ENCODE results near the gene CD109. TPM values are rescaled to one million over a fixed set of nuclear protein-coding genes. Genes with fewer than 3 reads are reported as not detected.

The CD109 gene
- total RNA-seq, 1 experiment from 2014 or later, result 46.1 TPM

- ChIA-PET CTCF (no interaction called here), POLR2A (no interaction called here)
- no peak for ATAC-seq
- Histone ChIP-seq H3K27me3 (ENCODE audit: control insufficient read depth, insufficient read depth, low read length) (no peaks in the 10 kb centered on the region), H3K36me3 (ENCODE audit: control insufficient read depth, insufficient read depth, low read length) (no peaks in the 10 kb centered on the region), H3K4me3 (ENCODE audit: low read depth in 2 of 2, low read length in 2 of 2) (no peak overlapping the region), H3K27ac (ENCODE audit: low read length) (no peak overlapping the region), H3K9me3 (ENCODE audit: control insufficient read depth, insufficient read depth, low read depth, low read length) (no peaks in the 10 kb centered on the region), H3K4me1 (ENCODE audit: control insufficient read depth, insufficient read depth, low read length) (no peaks in the 10 kb centered on the region)
- TF ChIP-seq POLR2AphosphoS5 (IDR thresholded peaks at IDR 0.05; ENCODE audit: low read depth, low read length) (no peak), SIN3A (IDR thresholded peaks at IDR 0.05; ENCODE audit: borderline replicate concordance, insufficient read depth, low read depth, low read length) (no peak), CTCF (IDR thresholded peaks at IDR 0.05) (no peak), TCF7L2 (IDR thresholded peaks at IDR 0.05; ENCODE audit: low read depth, low read length) (no peak), REST (IDR thresholded peaks at IDR 0.05; ENCODE audit: insufficient read depth in 1 of 2, low read depth in 2 of 2, low read length in 1 of 2) (no peak)
- intact Hi-C loops (cut with micrococcal nuclease; ENCODE audit: unreplicated experiment), result loop anchor here (10.0 kb wide), 1 partner anchor 87 kb away; no protein-coding TSS in a partner anchor
- no peak for DNase-seq (ENCODE audit: low read depth, low spot score)
- in situ Hi-C loops (cut with HindIII; ENCODE audit: low pct_unique_long_range_greater_than_20kb, low sequenced_read_pairs), result no loop called here
- no TSS peak for BruUV-seq (replicated peaks)
Observed at GRCh38 chr6:73867411-73867810, 171.4 kb downstream of the CD109 start.

- POLR2A ChIA-PET, result no interaction called here
- no peaks in the 10 kb centered on the region for H3K9me3 ChIP-seq (ENCODE audit: control insufficient read depth, insufficient read depth, low read depth, low read length)
- no peak for DNase-seq (ENCODE audit: low read depth, low spot score)
- no peak overlapping the region for H3K27ac ChIP-seq (ENCODE audit: low read length)
- TF ChIP-seq TCF7L2 (IDR thresholded peaks at IDR 0.05; ENCODE audit: low read depth, low read length), result no peak
- no peaks in the 10 kb centered on the region for H3K27me3 ChIP-seq (ENCODE audit: control insufficient read depth, insufficient read depth, low read length)
- intact Hi-C loops (cut with micrococcal nuclease; ENCODE audit: unreplicated experiment), result no loop called here
- in situ Hi-C loops (cut with HindIII; ENCODE audit: low pct_unique_long_range_greater_than_20kb, low sequenced_read_pairs), result no loop called here
- H3K36me3 ChIP-seq (ENCODE audit: control insufficient read depth, insufficient read depth, low read length), result no peaks in the 10 kb centered on the region
- H3K4me1 ChIP-seq (ENCODE audit: control insufficient read depth, insufficient read depth, low read length), result no peaks in the 10 kb centered on the region
- H3K4me3 ChIP-seq (ENCODE audit: low read depth in 2 of 2, low read length in 2 of 2), result no peak overlapping the region
- ATAC-seq, result no peak
- CTCF ChIA-PET, result no interaction called here
- no TSS peak for BruUV-seq (replicated peaks)
Observed at GRCh38 chr6:73870907-73871306, 174.9 kb downstream of the CD109 start.

- ChIA-PET POLR2A (no interaction called here), CTCF (interaction anchor here (0.6 kb wide), 1 partner anchor 1442 kb away, joined by 8 read pairs; no protein-coding TSS in a partner anchor)
- H3K4me3 ChIP-seq (ENCODE audit: low read depth in 2 of 2, low read length in 2 of 2), result no peak overlapping the region
- BruUV-seq (replicated peaks), result no TSS peak
- no peaks in the 10 kb centered on the region for H3K9me3 ChIP-seq (ENCODE audit: control insufficient read depth, insufficient read depth, low read depth, low read length)
- DNase-seq (ENCODE audit: low read depth, low spot score) (no peak), ATAC-seq (no peak)
- H3K4me1 ChIP-seq (ENCODE audit: control insufficient read depth, insufficient read depth, low read length), result no peaks in the 10 kb centered on the region
- no peak overlapping the region for H3K27ac ChIP-seq (ENCODE audit: low read length)
- H3K27me3 ChIP-seq (ENCODE audit: control insufficient read depth, insufficient read depth, low read length), result no peaks in the 10 kb centered on the region
- H3K36me3 ChIP-seq (ENCODE audit: control insufficient read depth, insufficient read depth, low read length), result no peaks in the 10 kb centered on the region
- in situ Hi-C loops (cut with HindIII; ENCODE audit: low pct_unique_long_range_greater_than_20kb, low sequenced_read_pairs) (no loop called here), intact Hi-C loops (cut with micrococcal nuclease; ENCODE audit: unreplicated experiment) (no loop called here)
- TF ChIP-seq TCF7L2 (IDR thresholded peaks at IDR 0.05; ENCODE audit: low read depth, low read length), result no peak
- no peak for TF ChIP-seq CTCF (IDR thresholded peaks at IDR 0.05)
- no peak for TF ChIP-seq REST (IDR thresholded peaks at IDR 0.05; ENCODE audit: insufficient read depth in 1 of 2, low read depth in 2 of 2, low read length in 1 of 2)
- TF ChIP-seq POLR2AphosphoS5 (IDR thresholded peaks at IDR 0.05; ENCODE audit: low read depth, low read length), result no peak
- TF ChIP-seq SIN3A (IDR thresholded peaks at IDR 0.05; ENCODE audit: borderline replicate concordance, insufficient read depth, low read depth, low read length), result no peak
Observed at GRCh38 chr6:73873081-73873480, 177.1 kb downstream of the CD109 start.

Data from Panc1 (cell line).